SJCRH30 (cell line): ENCODE data around the gene UQCRFS1. TPM values are rescaled to one million over a fixed set of nuclear protein-coding genes. Genes with fewer than 3 reads are reported as not detected.
"Not testable (repeated sequence)": the region's sequence is repeated elsewhere in the genome, so short reads cannot be mapped to it uniquely, and the experiment has no call there.

Source experiments
- DNase-seq, 2 experiments: peaks; one replicate each; pipeline ENCODE4 v3.0.0-alpha.2; 2015 to 2020
- H3K27ac ChIP-seq: fragments of 250-450 bp; sonication (Bioruptor Pico); 2 replicates; pipeline ENCODE4 v1.5.1; 2020; ENCODE audit warnings: mild to moderate bottlenecking, moderate library complexity
- H3K27me3 ChIP-seq: fragments of 250-450 bp; sonication (Bioruptor Pico); 2 replicates; pipeline ENCODE4 v1.5.1; 2020; ENCODE audit warnings: mild to moderate bottlenecking, moderate library complexity
- H3K36me3 ChIP-seq: fragments of 250-450 bp; sonication (Bioruptor Pico); 2 replicates; pipeline ENCODE4 v1.5.1; 2020; ENCODE audit warnings: mild to moderate bottlenecking, moderate library complexity
- H3K4me1 ChIP-seq: fragments of 250-450 bp; sonication (Bioruptor Pico); 2 replicates; pipeline ENCODE4 v1.5.1; 2020; ENCODE audit warnings: mild to moderate bottlenecking, moderate library complexity
- H3K4me3 ChIP-seq: fragments of 250-450 bp; sonication (Bioruptor Pico); 2 replicates; pipeline ENCODE4 v1.5.1; 2020; ENCODE audit warnings: mild to moderate bottlenecking, moderate library complexity
- H3K9me3 ChIP-seq: fragments of 250-450 bp; sonication (Bioruptor Pico); replicated peaks from 2 replicates; pipeline ENCODE4 v1.5.1; 2020; ENCODE audit warnings: mild to moderate bottlenecking, moderate library complexity
- total RNA-seq: library from RNA; depleted of rRNA; stranded (reverse); fragments of >200 nt; shearing (Covaris generic); gene quantifications from 2 replicates; pipeline ENCODE4 v1.2.3, GENCODE V29; 2014; rRNA removed

The UQCRFS1 gene
- total RNA-seq: 54.4 and 58.2 TPM in 2 replicates

- Histone ChIP-seq H3K9me3 (no peaks in the 10 kb centered on the region), H3K36me3 (peaks cover 9% of the 10 kb centered on the region; the same call in 1 of the 2 replicates), H3K27ac (peak within 1 kb of the TSS; percentile 96), H3K4me3 (peak within 1 kb of the TSS; percentile 99), H3K27me3 (no peaks in the 10 kb centered on the region), H3K4me1 (no peaks in the 10 kb centered on the region; the same call in 1 of the 2 replicates)
- DNase-seq: peak; percentile 95 to 96
Measured at GRCh38 chr19:29212648-29213573, at the start of gene UQCRFS1. Gene UQCRFS1, minus strand, starts transcription at chr19:29213151. Its CDS starts 33 bp downstream, at chr19:29213118.

GRCh38 chr19:29262085-29262484 lies 49.1 kb upstream of the UQCRFS1 start:
- H3K9me3 ChIP-seq: no peaks in the 10 kb centered on the region
- no peaks in the 10 kb centered on the region for H3K36me3 ChIP-seq
- H3K27ac ChIP-seq: no peak overlapping the region
- H3K4me3 ChIP-seq: no peak overlapping the region
- H3K27me3 ChIP-seq: no peaks in the 10 kb centered on the region
- no peaks in the 10 kb centered on the region for H3K4me1 ChIP-seq
- DNase-seq: no peak

- Histone ChIP-seq H3K4me1 (no peaks in the 10 kb centered on the region), H3K4me3 (no peak overlapping the region), H3K36me3 (no peaks in the 10 kb centered on the region), H3K27ac (no peak overlapping the region), H3K9me3 (no peaks in the 10 kb centered on the region), H3K27me3 (no peaks in the 10 kb centered on the region)
- DNase-seq: peak; percentile 50 to 77
Measured at GRCh38 chr19:29260477-29261317, 47.7 kb upstream of the UQCRFS1 start.

DNA sequence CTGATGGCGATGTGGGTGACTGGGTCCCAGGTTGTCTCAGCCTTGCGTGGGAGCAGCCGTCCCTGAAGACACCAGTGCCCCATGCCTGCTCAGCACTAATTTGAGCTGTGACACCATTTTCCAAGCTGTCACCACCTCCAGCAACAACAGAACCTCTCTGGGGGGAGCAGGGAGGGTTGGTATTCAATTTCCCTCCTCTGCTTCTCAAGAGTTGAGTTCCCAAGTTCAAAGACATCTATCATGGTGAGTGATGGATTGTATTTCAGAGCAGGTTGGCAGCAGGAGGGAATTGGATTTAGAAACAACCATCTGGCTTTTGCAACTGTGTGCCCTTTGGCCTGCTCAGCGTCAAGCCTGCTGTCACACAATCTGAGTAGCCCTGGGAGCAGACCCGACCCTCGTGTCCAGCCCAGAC lies 46.9 kb upstream of the UQCRFS1 start:
- no peak for DNase-seq
- no peaks in the 10 kb centered on the region for H3K36me3 ChIP-seq
- H3K4me3 ChIP-seq: no peak overlapping the region
- H3K27ac ChIP-seq: no peak overlapping the region
- no peaks in the 10 kb centered on the region for H3K4me1 ChIP-seq
- 0 out of 2 replicates have a peak, but pooled peaks cover 2% of the 10 kb centered on the region for H3K27me3 ChIP-seq
- no peaks in the 10 kb centered on the region for H3K9me3 ChIP-seq

DNA sequence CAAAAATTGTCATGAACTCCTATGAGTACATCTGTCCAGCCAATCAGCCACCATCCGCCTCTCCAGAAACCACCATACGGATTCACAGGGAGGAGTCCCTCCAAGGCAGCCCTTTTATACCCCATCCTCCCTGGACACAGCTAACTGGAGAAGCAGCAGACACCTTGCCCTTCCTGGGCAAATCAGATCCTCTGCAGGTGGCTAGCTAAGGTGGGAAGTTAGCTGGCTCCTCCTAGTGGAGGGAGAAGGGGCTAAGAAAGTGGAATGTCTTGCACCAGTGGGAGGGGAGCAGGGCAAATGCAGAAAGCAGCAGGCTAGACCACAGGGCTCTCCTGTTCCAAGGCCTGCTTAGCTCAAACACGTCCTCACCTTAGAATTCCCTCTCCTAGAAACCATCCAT lies 46.2 kb upstream of the UQCRFS1 start:
- Histone ChIP-seq H3K9me3 (no peaks in the 10 kb centered on the region), H3K36me3 (no peaks in the 10 kb centered on the region), H3K4me3 (no peak overlapping the region), H3K4me1 (no peaks in the 10 kb centered on the region), H3K27me3 (0 out of 2 replicates have a peak, but pooled peaks cover 2% of the 10 kb centered on the region), H3K27ac (no peak overlapping the region)
- peak in 1 of 2 experiments; percentile 13 for DNase-seq

DNA sequence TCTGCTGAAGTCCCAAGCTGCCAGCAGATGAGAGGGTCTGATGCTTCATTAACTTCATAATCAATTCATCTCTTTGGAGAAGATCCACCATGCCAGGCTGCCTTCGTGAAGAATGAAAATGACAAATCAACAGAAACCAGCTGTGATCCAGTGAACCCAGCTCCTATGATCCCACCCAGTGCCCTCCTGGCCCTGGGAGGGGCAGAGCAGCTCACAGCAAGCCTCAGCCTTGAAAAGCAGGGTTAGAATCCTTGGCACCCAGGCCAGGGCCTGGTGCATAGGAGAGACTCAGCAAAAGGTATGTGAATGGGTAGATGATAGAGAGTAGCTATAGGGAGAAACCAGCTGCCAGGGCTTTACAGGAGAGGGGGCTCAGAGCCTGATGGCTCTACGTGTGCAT lies 43.6 kb upstream of the UQCRFS1 start:
- Histone ChIP-seq H3K4me3 (no peak overlapping the region), H3K36me3 (no peaks in the 10 kb centered on the region), H3K9me3 (no peaks in the 10 kb centered on the region), H3K27me3 (0 out of 2 replicates have a peak, but pooled peaks cover 2% of the 10 kb centered on the region), H3K27ac (no peak overlapping the region), H3K4me1 (no peaks in the 10 kb centered on the region)
- DNase-seq: no peak

DNA sequence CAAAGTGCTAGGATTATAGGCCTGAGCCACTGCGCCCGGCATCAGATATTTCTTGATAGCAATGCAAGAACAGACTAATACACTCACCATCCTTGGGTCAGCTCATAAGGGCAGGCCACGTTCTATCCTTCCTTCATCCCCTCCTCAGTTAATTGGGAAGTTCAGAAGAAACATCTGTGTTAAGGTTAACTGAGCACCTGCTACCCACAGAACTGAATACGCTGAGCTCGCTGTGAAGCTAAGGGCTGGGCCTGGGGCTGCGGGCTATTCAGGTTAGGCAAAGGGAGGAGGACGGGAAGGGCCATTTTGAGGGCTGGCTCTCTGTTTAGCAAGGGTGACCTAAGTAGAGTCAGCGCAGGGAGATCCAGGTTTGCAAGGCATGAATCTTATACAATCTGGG lies 43.0 kb upstream of the UQCRFS1 start:
- Histone ChIP-seq H3K9me3 (no peaks in the 10 kb centered on the region), H3K4me1 (no peaks in the 10 kb centered on the region)
- DNase-seq: no peak

GRCh38 chr19:29255006-29255405 lies 42.1 kb upstream of the UQCRFS1 start:
- H3K4me3 ChIP-seq: no peak overlapping the region
- DNase-seq: no peak
- no peak overlapping the region for H3K27ac ChIP-seq

More for the DNA sequence above, 43.0 kb upstream of the UQCRFS1 start:
- Histone ChIP-seq H3K27me3 (0 out of 2 replicates have a peak, but pooled peaks cover 2% of the 10 kb centered on the region), H3K27ac (no peak overlapping the region), H3K4me3 (no peak overlapping the region), H3K36me3 (no peaks in the 10 kb centered on the region)

GRCh38 chr19:29249798-29250197 lies 36.8 kb upstream of the UQCRFS1 start:
- H3K27ac ChIP-seq, H3K9me3 ChIP-seq, DNase-seq, H3K4me3 ChIP-seq, H3K36me3 ChIP-seq, H3K4me1 ChIP-seq: not testable (repeated sequence)
- H3K27me3 ChIP-seq: peaks cover 14% of the 10 kb centered on the region

More at GRCh38 chr19:29255006-29255405, 42.1 kb upstream of the UQCRFS1 start:
- H3K4me1 ChIP-seq: no peaks in the 10 kb centered on the region
- no peaks in the 10 kb centered on the region for H3K36me3 ChIP-seq
- 0 out of 2 replicates have a peak, but pooled peaks cover 2% of the 10 kb centered on the region for H3K27me3 ChIP-seq
- H3K9me3 ChIP-seq: no peaks in the 10 kb centered on the region

DNA sequence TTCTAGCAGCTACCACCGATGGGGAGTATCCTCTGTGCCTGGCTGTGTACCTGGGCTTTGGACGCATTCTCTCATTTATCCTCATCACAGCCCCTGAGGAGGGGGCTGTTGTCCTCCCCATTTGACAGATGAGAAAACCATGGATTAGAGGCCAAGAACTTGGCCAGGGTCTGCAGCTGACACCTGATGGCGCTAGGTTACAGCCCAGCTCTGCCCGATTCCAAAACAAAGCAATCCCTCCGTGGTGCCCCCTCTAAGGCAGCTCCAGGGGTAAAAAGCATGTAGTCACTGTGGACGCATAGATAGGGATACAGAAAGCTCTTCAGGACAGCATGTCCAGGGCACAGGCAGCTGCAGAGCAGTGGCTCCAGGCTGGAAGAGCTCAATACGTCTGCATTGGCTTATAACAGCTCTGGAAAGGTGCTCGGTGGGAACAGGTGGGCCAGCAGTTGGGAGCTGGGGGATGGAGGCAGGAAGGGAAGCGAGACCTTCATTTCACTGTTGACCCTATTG lies 35.4 kb upstream of the UQCRFS1 start:
- peaks cover 19% of the 10 kb centered on the region for H3K27me3 ChIP-seq
- H3K27ac ChIP-seq: no peak overlapping the region
- H3K36me3 ChIP-seq: no peaks in the 10 kb centered on the region
- no peak overlapping the region for H3K4me3 ChIP-seq
- no peak for DNase-seq
- H3K9me3 ChIP-seq: no peaks in the 10 kb centered on the region
- no peaks in the 10 kb centered on the region for H3K4me1 ChIP-seq

DNA sequence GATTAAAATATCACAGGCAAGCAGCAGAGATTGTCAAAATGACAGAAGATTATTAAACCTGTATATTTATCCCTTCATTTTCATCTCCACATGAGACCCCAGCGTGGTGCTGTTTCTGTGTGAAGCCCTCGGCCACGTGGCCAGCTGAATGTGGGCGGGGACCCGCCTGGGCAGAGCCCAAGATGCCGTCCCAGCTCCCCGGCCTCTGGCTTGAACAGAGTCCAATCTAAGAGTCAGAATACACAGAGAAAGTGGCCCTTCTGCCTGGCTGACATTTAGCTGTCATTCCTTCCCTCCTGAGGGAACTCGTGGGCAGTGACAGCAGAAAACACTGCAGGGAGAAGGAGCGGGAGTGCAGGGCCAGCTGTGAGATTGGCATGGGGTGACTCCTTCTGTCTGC lies 34.9 kb upstream of the UQCRFS1 start:
- peaks cover 19% of the 10 kb centered on the region for H3K27me3 ChIP-seq
- no peak overlapping the region for H3K27ac ChIP-seq
- H3K9me3 ChIP-seq: no peaks in the 10 kb centered on the region
- no peak for DNase-seq
- H3K4me1 ChIP-seq: no peaks in the 10 kb centered on the region
- no peaks in the 10 kb centered on the region for H3K36me3 ChIP-seq
- H3K4me3 ChIP-seq: no peak overlapping the region

GRCh38 chr19:29247471-29247870 lies 34.5 kb upstream of the UQCRFS1 start:
- DNase-seq: no peak
- no peak overlapping the region for H3K27ac ChIP-seq
- H3K4me1 ChIP-seq: no peaks in the 10 kb centered on the region
- no peak overlapping the region for H3K4me3 ChIP-seq
- no peaks in the 10 kb centered on the region for H3K9me3 ChIP-seq
- peaks cover 19% of the 10 kb centered on the region for H3K27me3 ChIP-seq
- no peaks in the 10 kb centered on the region for H3K36me3 ChIP-seq

DNA sequence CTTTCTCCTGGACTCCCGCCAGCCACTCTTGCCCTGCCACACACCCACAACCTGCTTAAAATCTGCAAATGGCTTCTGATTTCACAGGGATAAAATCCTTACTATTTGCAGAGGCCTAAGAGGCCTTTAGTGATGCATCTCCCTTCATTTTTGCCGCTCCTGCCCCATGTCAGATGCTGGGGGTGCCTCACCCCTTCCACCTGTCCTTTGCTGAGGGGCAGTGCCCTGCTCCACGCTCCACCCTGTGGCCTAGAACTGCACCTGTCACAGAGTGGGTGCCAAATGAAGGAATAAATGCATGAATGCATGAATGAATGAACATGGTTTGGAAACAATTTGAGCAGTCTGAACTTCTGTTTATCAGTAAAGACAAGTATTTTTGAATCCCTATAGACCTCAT lies 34.1 kb upstream of the UQCRFS1 start:
- no peak overlapping the region for H3K27ac ChIP-seq
- H3K36me3 ChIP-seq: no peaks in the 10 kb centered on the region
- H3K4me1 ChIP-seq: no peaks in the 10 kb centered on the region
- H3K27me3 ChIP-seq: peaks cover 19% of the 10 kb centered on the region
- H3K9me3 ChIP-seq: no peaks in the 10 kb centered on the region
- no peak for DNase-seq
- no peak overlapping the region for H3K4me3 ChIP-seq

DNA sequence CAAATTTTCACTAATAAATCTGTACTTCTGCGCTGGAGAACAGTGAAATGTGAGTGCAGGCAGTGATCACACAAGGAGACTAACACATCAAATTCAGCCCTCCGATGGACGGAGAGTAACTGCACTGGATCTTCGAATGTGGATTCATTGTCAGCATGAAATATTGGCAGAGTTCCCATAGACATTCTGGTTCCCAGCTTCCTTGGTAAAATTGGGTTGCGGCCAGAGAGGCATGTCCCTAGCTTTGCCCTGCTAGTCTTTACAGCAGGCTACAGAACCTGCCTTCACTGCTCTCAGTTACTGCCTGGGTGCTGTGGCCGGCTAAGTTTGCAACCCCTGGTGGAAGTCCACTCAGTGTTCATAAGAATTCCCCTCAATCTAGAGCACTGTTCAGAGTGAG lies 32.3 kb upstream of the UQCRFS1 start:
- DNase-seq: no peak
- H3K27me3 ChIP-seq: peaks cover 19% of the 10 kb centered on the region
- H3K4me3 ChIP-seq: no peak overlapping the region
- no peaks in the 10 kb centered on the region for H3K4me1 ChIP-seq
- no peak overlapping the region for H3K27ac ChIP-seq
- no peaks in the 10 kb centered on the region for H3K36me3 ChIP-seq
- H3K9me3 ChIP-seq: no peaks in the 10 kb centered on the region
